Mesenchymal stem cell (in vitro differentiated cells and primary cell): ENCODE measurements around the gene EFR3B.
A peak's percentile ranks its signal among the peaks of the same experiment; 100 is the strongest.

Experiments
- DNase-seq: peaks from one replicate; pipeline ENCODE4 v3.0.0-alpha.2; 2013
- H2AFZ ChIP-seq: one replicate; pipeline ENCODE4 v1.6.1; 2013; ENCODE audit warnings: low read depth, mild to moderate bottlenecking, control low read depth, inconsistent platforms, low read length, moderate library complexity
- H2AK5ac ChIP-seq: 2 replicates; pipeline ENCODE4 v1.6.1; 2013; ENCODE audit warnings: low read length, moderate library complexity, mild to moderate bottlenecking, inconsistent platforms; ENCODE audit not compliant: severe bottlenecking
- H2BK120ac ChIP-seq: one replicate; pipeline ENCODE4 v1.6.1; 2013; ENCODE audit warnings: low read depth, mild to moderate bottlenecking, inconsistent platforms, low read length, moderate library complexity
- H2BK12ac ChIP-seq, 2 experiments: one replicate each; pipeline ENCODE4 v1.6.1; 2013; ENCODE audit warnings: inconsistent platforms in 2 of 2, low read length in 2 of 2, mild to moderate bottlenecking in 2 of 2, moderate library complexity in 2 of 2, control low read depth in 1 of 2
- H2BK15ac ChIP-seq: one replicate; pipeline ENCODE4 v1.6.1; 2013; ENCODE audit warnings: mild to moderate bottlenecking, low read depth, inconsistent platforms; ENCODE audit not compliant: poor library complexity, severe bottlenecking
- H2BK5ac ChIP-seq: 2 replicates; pipeline ENCODE4 v1.6.1; 2013; ENCODE audit warnings: low read depth, mild to moderate bottlenecking, low read length, control low read depth, inconsistent platforms; ENCODE audit not compliant: poor library complexity, severe bottlenecking
- H3K14ac ChIP-seq, 2 experiments: one replicate each; pipeline ENCODE4 v1.6.1; 2013; ENCODE audit warnings: inconsistent platforms in 2 of 2, low read length in 2 of 2, control low read depth in 1 of 2, mild to moderate bottlenecking in 1 of 2, moderate library complexity in 1 of 2
- H3K18ac ChIP-seq, 2 experiments: one replicate each; pipeline ENCODE4 v1.6.1; 2013; ENCODE audit warnings: inconsistent platforms in 2 of 2, low read length in 2 of 2, control low read depth in 1 of 2, low read depth in 1 of 2, mild to moderate bottlenecking in 1 of 2
- H3K23ac ChIP-seq, 2 experiments: one replicate each; pipeline ENCODE4 v1.6.1; 2013; ENCODE audit warnings: inconsistent platforms in 2 of 2, low read length in 2 of 2, mild to moderate bottlenecking in 2 of 2, moderate library complexity in 2 of 2, control low read depth in 1 of 2
- H3K27ac ChIP-seq: 2 replicates; pipeline ENCODE4 v1.5.1; 2013; ENCODE audit warnings: mild to moderate bottlenecking, moderate library complexity, low read length, control low read depth, inconsistent platforms; ENCODE audit not compliant: poor library complexity, severe bottlenecking
- H3K27me3 ChIP-seq, 2 experiments: 2 replicates each; pipeline versions ENCODE4 v1.6.1 to v1.7.0; 2013; ENCODE audit warnings: low read length in 2 of 2, mild to moderate bottlenecking in 2 of 2, moderate library complexity in 2 of 2, control low read depth in 1 of 2, inconsistent platforms in 1 of 2; ENCODE audit not compliant: control insufficient read depth in 1 of 2, insufficient read depth in 1 of 2
- H3K36me3 ChIP-seq, 2 experiments: 2 replicates each; pipeline versions ENCODE4 v1.6.1 to v1.7.0; 2013; ENCODE audit warnings: low read length in 2 of 2, control low read depth in 1 of 2, inconsistent platforms in 1 of 2, low read depth in 1 of 2, mild to moderate bottlenecking in 1 of 2; ENCODE audit not compliant: insufficient read depth in 2 of 2, control insufficient read depth in 1 of 2
- H3K4ac ChIP-seq, 2 experiments: one replicate each; pipeline ENCODE4 v1.6.1; 2013; ENCODE audit warnings: inconsistent platforms in 2 of 2, low read length in 2 of 2, mild to moderate bottlenecking in 2 of 2, moderate library complexity in 2 of 2, control low read depth in 1 of 2, low read depth in 1 of 2
- H3K4me1 ChIP-seq: 2 replicates; pipeline ENCODE4 v1.6.1; 2013; ENCODE audit warnings: low read depth, low read length, control low read depth; ENCODE audit not compliant: control insufficient read depth, insufficient read depth
- H3K4me2 ChIP-seq: 2 replicates; pipeline ENCODE4 v1.6.1; 2013; ENCODE audit warnings: low read length, mild to moderate bottlenecking, inconsistent platforms; ENCODE audit not compliant: poor library complexity, severe bottlenecking
- H3K4me3 ChIP-seq, 2 experiments: 2 replicates each; pipeline versions ENCODE4 v1.5.1 to v1.7.0; 2013; ENCODE audit warnings: low read length in 2 of 2, mild to moderate bottlenecking in 2 of 2, control low read depth in 1 of 2, low read depth in 1 of 2; ENCODE audit not compliant: insufficient read depth in 1 of 2
- H3K79me1 ChIP-seq: replicated peaks from 2 replicates; pipeline ENCODE4 v1.6.1; 2013; ENCODE audit warnings: mild to moderate bottlenecking, control low read depth, low read length, inconsistent platforms; ENCODE audit not compliant: poor library complexity, severe bottlenecking
- H3K9ac ChIP-seq: 2 replicates; pipeline ENCODE4 v1.7.0; 2013; ENCODE audit warnings: mild to moderate bottlenecking, low read length, moderate library complexity
- H3K9me3 ChIP-seq: 2 replicates; pipeline ENCODE4 v1.7.0; 2013; ENCODE audit warnings: mild to moderate bottlenecking, low read length; ENCODE audit not compliant: control insufficient read depth
- H4K8ac ChIP-seq: one replicate; pipeline ENCODE4 v1.6.1; 2013; ENCODE audit warnings: inconsistent platforms, mild to moderate bottlenecking, low read length, moderate library complexity
- H4K91ac ChIP-seq: one replicate; pipeline ENCODE4 v1.6.1; 2013; ENCODE audit warnings: mild to moderate bottlenecking, low read length, inconsistent platforms
- WGBS: methylation state at CpG from one replicate; pipeline ENCODE4 v1.1.7; 2013; ENCODE audit warnings: mixed read lengths; 5-methylcytosine and 5-hydroxymethylcytosine counted together

EFR3B gene

GRCh38 chr2:25029183-25029554 is 12.7 kb upstream of the EFR3B start:
- Histone ChIP-seq H3K36me3 (no peaks in the 10 kb centered on the region), H4K8ac (no peak overlapping the region), H3K14ac (no peak overlapping the region), H2BK12ac (no peak overlapping the region), H3K4me3 (no peak overlapping the region), H2AFZ (no peak overlapping the region), H3K79me1 (no peaks in the 10 kb centered on the region), H2BK120ac (no peak overlapping the region), H3K9ac (no peak overlapping the region), H3K27me3 (peaks cover 5 to 20% of the 10 kb centered on the region in 2 experiments), H3K9me3 (peaks cover 2% of the 10 kb centered on the region), H3K4me1 (no peaks in the 10 kb centered on the region), H2BK15ac (no peak overlapping the region), H2AK5ac (no peak overlapping the region), H3K4ac (no peak overlapping the region), H3K27ac (no peak overlapping the region), H3K4me2 (no peak overlapping the region), H3K18ac (no peak overlapping the region), H4K91ac (no peak overlapping the region), H2BK5ac (no peak overlapping the region), H3K23ac (no peak overlapping the region)
- no peak for DNase-seq
- 70% methylated on average over 4 of the region's 4 CpGs for WGBS

GRCh38 chr2:25030702-25031101 is 11.2 kb upstream of the EFR3B start:
- Histone ChIP-seq H3K4me3 (no peak overlapping the region), H3K9me3 (peaks cover 5% of the 10 kb centered on the region), H3K18ac (no peak overlapping the region), H3K4me2 (no peak overlapping the region), H2BK120ac (no peak overlapping the region), H3K23ac (no peak overlapping the region), H2BK15ac (no peak overlapping the region), H3K27ac (no peak overlapping the region), H3K14ac (no peak overlapping the region), H3K4me1 (no peaks in the 10 kb centered on the region), H2BK5ac (no peak overlapping the region), H2BK12ac (no peak overlapping the region), H3K27me3 (peaks cover 5 to 34% of the 10 kb centered on the region in 2 experiments), H2AK5ac (no peak overlapping the region), H2AFZ (no peak overlapping the region), H4K91ac (no peak overlapping the region), H4K8ac (no peak overlapping the region), H3K79me1 (no peaks in the 10 kb centered on the region), H3K36me3 (no peaks in the 10 kb centered on the region), H3K4ac (no peak overlapping the region), H3K9ac (no peak overlapping the region)
- no peak for DNase-seq
- WGBS: 100% methylated on average over 1 of the region's 2 CpGs

DNA sequence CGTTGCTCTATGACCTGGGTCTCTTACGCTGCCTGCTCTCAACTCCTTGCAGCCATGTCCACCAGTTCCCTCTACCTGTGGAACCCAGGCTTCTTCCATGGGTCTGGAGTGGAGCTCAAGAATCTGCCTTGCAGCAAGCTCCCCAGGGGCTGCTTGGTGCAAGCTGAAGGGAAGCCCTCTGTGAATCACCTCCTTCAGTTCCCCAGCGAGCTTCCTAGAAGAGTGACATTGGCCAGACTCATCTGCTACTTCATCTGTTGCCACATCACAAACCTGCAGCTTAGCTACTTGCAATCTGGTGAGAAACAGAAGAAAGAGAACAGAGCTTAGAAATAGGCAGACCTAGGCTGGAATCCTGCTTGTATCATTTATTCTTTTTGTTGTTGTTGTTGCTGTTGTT is 9.8 kb upstream of the EFR3B start:
- Histone ChIP-seq H3K4me1 (no peaks in the 10 kb centered on the region), H3K4me2 (no peak overlapping the region)
- WGBS: 52% methylated on average over 3 of the region's 3 CpGs

DNA sequence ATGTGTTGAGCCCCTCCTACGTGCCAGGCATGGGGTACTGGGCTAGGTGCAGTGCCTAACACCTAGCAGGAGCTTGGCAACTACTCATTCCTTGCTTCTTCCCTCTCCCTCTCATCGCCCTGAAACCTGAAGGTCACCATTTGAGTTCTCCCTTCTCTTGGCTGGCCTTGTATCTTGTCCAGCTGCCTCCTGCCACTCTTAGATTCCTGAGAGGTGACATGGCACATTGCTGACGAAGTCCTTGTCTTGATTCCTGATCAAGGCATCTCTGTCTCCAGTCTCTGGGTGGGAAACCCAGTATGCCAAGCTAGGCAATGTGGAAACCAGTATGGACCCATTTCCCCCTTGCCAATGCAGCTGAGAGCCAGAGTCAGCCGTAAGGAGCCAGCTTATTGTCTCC is 9.0 kb upstream of the EFR3B start:
- Histone ChIP-seq H3K27me3 (peaks cover 20 to 52% of the 10 kb centered on the region in 2 experiments), H3K27ac (no peak overlapping the region), H3K36me3 (no peaks in the 10 kb centered on the region), H2BK120ac (no peak overlapping the region), H4K8ac (no peak overlapping the region), H3K4me3 (no peak overlapping the region), H3K4ac (no peak overlapping the region), H2BK15ac (no peak overlapping the region), H3K4me2 (no peak overlapping the region), H3K18ac (no peak overlapping the region), H3K9ac (no peak overlapping the region), H3K23ac (no peak overlapping the region), H3K79me1 (no peaks in the 10 kb centered on the region), H2AK5ac (no peak overlapping the region), H2BK12ac (no peak overlapping the region), H2BK5ac (no peak overlapping the region), H4K91ac (no peak overlapping the region), H2AFZ (no peak overlapping the region), H3K14ac (no peak overlapping the region), H3K4me1 (no peaks in the 10 kb centered on the region), H3K9me3 (peaks cover 5% of the 10 kb centered on the region)
- DNase-seq: no peak
- WGBS: 70% methylated on average over 4 of the region's 4 CpGs

More for the DNA sequence above, 9.8 kb upstream of the EFR3B start:
- no peak overlapping the region for H4K8ac ChIP-seq
- H3K14ac ChIP-seq: no peak overlapping the region
- H3K27me3 ChIP-seq: peaks cover 18 to 48% of the 10 kb centered on the region in 2 experiments
- H2BK12ac ChIP-seq: no peak overlapping the region
- no peak overlapping the region for H2BK15ac ChIP-seq
- no peak overlapping the region for H3K18ac ChIP-seq
- H3K27ac ChIP-seq: no peak overlapping the region
- no peak overlapping the region for H2AFZ ChIP-seq
- no peak overlapping the region for H4K91ac ChIP-seq
- no peaks in the 10 kb centered on the region for H3K79me1 ChIP-seq
- H3K4ac ChIP-seq: no peak overlapping the region
- peaks cover 5% of the 10 kb centered on the region for H3K9me3 ChIP-seq
- no peak overlapping the region for H2AK5ac ChIP-seq
- no peak overlapping the region for H3K9ac ChIP-seq
- DNase-seq: peak; percentile 61
- no peak overlapping the region for H3K4me3 ChIP-seq
- no peaks in the 10 kb centered on the region for H3K36me3 ChIP-seq
- H2BK120ac ChIP-seq: no peak overlapping the region
- no peak overlapping the region for H2BK5ac ChIP-seq
- H3K23ac ChIP-seq: no peak overlapping the region
